H1 (cell line): ENCODE results near the gene WLS. TPM values are rescaled to one million over a fixed set of nuclear protein-coding genes. Genes with fewer than 3 reads are reported as not detected.

Experiments
- CTCF ChIA-PET: fragments of 300-600 bp; sonication (Branson Sonifier 250); formaldehyde crosslinking; loops from one replicate; lab custom pipeline; 2021; ENCODE audit not compliant: partially characterized antibody; lab: Charles Lee
- POLR2A ChIA-PET: fragments of 300-600 bp; sonication (Branson Sonifier 250); formaldehyde crosslinking; loops from one replicate; lab custom pipeline; 2021; ENCODE audit warnings: inconsistent platforms; ENCODE audit not compliant: partially characterized antibody; lab: Charles Lee
- DNase-seq, 2 experiments: peaks; one replicate each; pipeline versions ENCODE4 v3.0.0 to v3.0.0-alpha.2; 2010 to 2022; ENCODE audit warnings: low spot score in 2 of 2, low read depth in 1 of 2, mixed read lengths in 1 of 2
- FAIRE-seq: peaks from 2 replicates; lab custom pipeline; 2011; peaks lifted over from hg19 to GRCh38; lab: Jason Lieb, UNC
- H2AFZ ChIP-seq: 2 replicates; pipeline ENCODE4 v1.8.1; 2012; ENCODE audit warnings: low read length, inconsistent platforms
- H2AK5ac ChIP-seq: 2 replicates; pipeline ENCODE4 v1.6.1; 2013; ENCODE audit warnings: low read depth, low read length
- H2BK120ac ChIP-seq: replicated peaks from 2 replicates; pipeline ENCODE3; 2013; ENCODE audit warnings: low read depth, low read length, inconsistent platforms
- H2BK12ac ChIP-seq: 2 replicates; pipeline ENCODE4 v1.6.1; 2013; ENCODE audit warnings: low read depth, low read length
- H2BK15ac ChIP-seq: 2 replicates; pipeline ENCODE4 v1.6.1; 2013; ENCODE audit warnings: low read length
- H2BK20ac ChIP-seq: 2 replicates; pipeline ENCODE4 v1.6.1; 2013; ENCODE audit warnings: low read length
- H2BK5ac ChIP-seq: 2 replicates; pipeline ENCODE4 v1.6.1; 2013; ENCODE audit warnings: low read depth, low read length
- H3K14ac ChIP-seq: 2 replicates; pipeline ENCODE4 v1.6.1; 2013; ENCODE audit warnings: inconsistent platforms; ENCODE audit not compliant: insufficient read length
- H3K18ac ChIP-seq: 2 replicates; pipeline ENCODE4 v1.6.1; 2013; ENCODE audit warnings: low read length; ENCODE audit errors: extremely low read depth
- H3K23ac ChIP-seq: 2 replicates; pipeline ENCODE4 v1.6.1; 2013; ENCODE audit warnings: inconsistent platforms; ENCODE audit not compliant: insufficient read length
- H3K23me2 ChIP-seq: 2 replicates; pipeline ENCODE4 v1.6.1; 2013; ENCODE audit warnings: low read depth, low read length
- H3K27ac ChIP-seq: 2 replicates; pipeline ENCODE4 v1.6.1; 2011; ENCODE audit warnings: low read depth, low read length, inconsistent platforms
- H3K27me3 ChIP-seq, 4 experiments: replicated peaks in 1 of 4; 1 replicate in 1 of 4; 2 replicates in 3 of 4; pipeline versions ENCODE4 v1.6.1 to v1.8.1; 2011 to 2013; ENCODE audit warnings: low read length in 3 of 4, mild to moderate bottlenecking in 3 of 4, inconsistent platforms in 2 of 4, mixed read lengths in 2 of 4, moderate library complexity in 1 of 4; ENCODE audit not compliant: control insufficient read depth in 3 of 4, insufficient read depth in 3 of 4; ENCODE audit errors: extremely low read depth in 1 of 4
- H3K36me3 ChIP-seq, 4 experiments: 2 replicates each; pipeline versions ENCODE4 v1.6.1 to v1.8.1; 2011 to 2013; ENCODE audit warnings: mild to moderate bottlenecking in 4 of 4, low read length in 3 of 4, moderate library complexity in 2 of 4, control low read depth in 1 of 4, inconsistent platforms in 1 of 4; ENCODE audit not compliant: insufficient read depth in 4 of 4, control insufficient read depth in 2 of 4
- H3K4ac ChIP-seq: replicated peaks from 2 replicates; pipeline ENCODE3; 2013; ENCODE audit warnings: low read length, low read depth, mixed read lengths, inconsistent platforms; ENCODE audit not compliant: insufficient read length
- H3K4me1 ChIP-seq, 4 experiments: replicated peaks in 1 of 4; 1 replicate in 1 of 4; 2 replicates in 3 of 4; pipeline versions ENCODE4 v1.6.1 to v1.8.1; 2011 to 2013; ENCODE audit warnings: low read length in 3 of 4, inconsistent platforms in 2 of 4, mixed read lengths in 1 of 4; ENCODE audit not compliant: insufficient read depth in 4 of 4, control insufficient read depth in 3 of 4
- H3K4me2 ChIP-seq, 2 experiments: 2 replicates each; pipeline versions ENCODE4 v1.6.1 to v1.8.1; 2011 to 2013; ENCODE audit warnings: low read depth in 2 of 2, low read length in 2 of 2, control low read depth in 1 of 2, inconsistent platforms in 1 of 2, mild to moderate bottlenecking in 1 of 2; ENCODE audit not compliant: insufficient read depth in 1 of 2
- H3K4me3 ChIP-seq, 4 experiments: fragments of 200-600, 300-600 bp in 1 of 4; sonication (generic), shearing (Covaris generic), sonication (Bioruptor Twin) in 1 of 4; 2 replicates each; pipeline versions ENCODE4 v1.5.1 to v1.8.1; 2011 to 2016; ENCODE audit warnings: low read length in 4 of 4, low read depth in 3 of 4, control low read depth in 2 of 4, inconsistent platforms in 2 of 4, mild to moderate bottlenecking in 2 of 4, mixed read lengths in 1 of 4, moderate library complexity in 1 of 4; ENCODE audit not compliant: insufficient read depth in 2 of 4; ENCODE audit errors: extremely low read depth in 1 of 4
- H3K56ac ChIP-seq: replicated peaks from 2 replicates; pipeline ENCODE3; 2013; ENCODE audit warnings: low read depth, mild to moderate bottlenecking, mixed read lengths, low read length, inconsistent platforms; ENCODE audit not compliant: insufficient read length
- H3K79me1 ChIP-seq: 2 replicates; pipeline ENCODE4 v1.6.1; 2013; ENCODE audit warnings: low read depth, low read length, control low read depth
- H3K79me2 ChIP-seq, 2 experiments: 2 replicates each; pipeline versions ENCODE4 v1.6.1 to v1.8.1; 2012 to 2013; ENCODE audit warnings: low read length in 2 of 2, mild to moderate bottlenecking in 2 of 2, inconsistent platforms in 1 of 2; ENCODE audit not compliant: insufficient read depth in 2 of 2, control insufficient read depth in 1 of 2
- H3K9ac ChIP-seq, 4 experiments: replicated peaks in 1 of 4; 1 replicate in 1 of 4; 2 replicates in 3 of 4; pipeline versions ENCODE4 v1.6.1 to v1.8.1; 2011 to 2013; ENCODE audit warnings: low read depth in 3 of 4, low read length in 3 of 4, control low read depth in 2 of 4, mild to moderate bottlenecking in 2 of 4, moderate library complexity in 2 of 4, inconsistent platforms in 1 of 4; ENCODE audit errors: extremely low read depth in 1 of 4
- H3K9me3 ChIP-seq, 2 experiments: 2 replicates each; pipeline versions ENCODE4 v1.6.1 to v1.8.1; 2012 to 2013; ENCODE audit warnings: mild to moderate bottlenecking in 2 of 2, moderate library complexity in 2 of 2, control low read depth in 1 of 2, inconsistent platforms in 1 of 2, low read depth in 1 of 2, low read length in 1 of 2, mixed read lengths in 1 of 2; ENCODE audit not compliant: insufficient read depth in 2 of 2
- H4K20me1 ChIP-seq, 2 experiments: replicated peaks in 1 of 2; 2 replicates each; pipeline versions ENCODE3 to v1.8.1; 2011 to 2013; ENCODE audit warnings: inconsistent platforms in 2 of 2, low read length in 2 of 2, mild to moderate bottlenecking in 1 of 2; ENCODE audit not compliant: insufficient read depth in 2 of 2, control insufficient read depth in 1 of 2
- H4K5ac ChIP-seq: 2 replicates; pipeline ENCODE4 v1.6.1; 2013; ENCODE audit warnings: low read length, low read depth, mixed read lengths, inconsistent platforms; ENCODE audit not compliant: insufficient read length
- H4K8ac ChIP-seq: 2 replicates; pipeline ENCODE4 v1.8.0; 2013; ENCODE audit warnings: mild to moderate bottlenecking, moderate library complexity, low read length, inconsistent platforms; ENCODE audit not compliant: insufficient read depth; ENCODE audit errors: extremely low read depth
- H4K91ac ChIP-seq: replicated peaks from 2 replicates; pipeline ENCODE3; 2013; ENCODE audit warnings: low read length, mixed read lengths, inconsistent platforms; ENCODE audit not compliant: insufficient read length
- GABPA ChIP-seq: IDR thresholded peaks from 2 replicates; pipeline ENCODE4 v1.6.1; 2011; ENCODE audit warnings: mild to moderate bottlenecking, low read length, moderate library complexity, borderline replicate concordance; ENCODE audit not compliant: insufficient read depth
- GTF2F1 ChIP-seq: IDR thresholded peaks from 2 replicates; pipeline ENCODE4 v1.6.1; 2012; ENCODE audit warnings: low read depth, low read length, improper control_type of control experiment, borderline replicate concordance
- JUN ChIP-seq: IDR thresholded peaks from 2 replicates; pipeline ENCODE4 v1.6.1; 2011; ENCODE audit warnings: low read depth, mild to moderate bottlenecking, improper control_type of control experiment, low read length
- JUND ChIP-seq: IDR thresholded peaks from 2 replicates; pipeline ENCODE4 v1.6.1; 2011; ENCODE audit warnings: mild to moderate bottlenecking, improper control_type of control experiment, low read length
- POU5F1 ChIP-seq: IDR thresholded peaks from 2 replicates; pipeline ENCODE4 v1.6.1; 2011; ENCODE audit warnings: low read depth, mild to moderate bottlenecking, low read length, moderate library complexity
- TBP ChIP-seq: IDR thresholded peaks from 2 replicates; pipeline ENCODE4 v1.6.1; 2011; ENCODE audit warnings: low read depth, low read length, improper control_type of control experiment
- WGBS, 2 experiments: shearing (Covaris generic) in 1 of 2; methylation state at CpG; one replicate each; pipeline versions ENCODE4 v1.1.6 to v1.1.7; 2013 to 2015; ENCODE audit warnings: low lambda C conversion rate in 2 of 2, mixed read lengths in 2 of 2, inconsistent platforms in 1 of 2, low coverage in 1 of 2, missing lambda C conversion rate in 1 of 2; ENCODE audit not compliant: insufficient replicate concordance in 2 of 2, insufficient coverage in 1 of 2, insufficient read length in 1 of 2; ENCODE audit errors: extremely low coverage in 1 of 2, missing lambda C conversion rate in 1 of 2; 5-methylcytosine and 5-hydroxymethylcytosine counted together
- polyA plus RNA-seq, 7 experiments: library from polyadenylated mRNA; depleted of rRNA in 3 of 7; stranded (reverse) in 5 of 7; unstranded in 2 of 7; fragments of >200 nt in 5 of 7; fragments of 200-250 nt in 2 of 7; gene quantifications; 1 replicate in 5 of 7; 2 replicates in 1 of 7; 4 replicates in 1 of 7; pipeline versions ENCODE4 v1.2.1 to v1.2.3, GENCODE V29; 2011 to 2013; ENCODE audit warnings: missing spikeins in 2 of 7, mixed read lengths in 2 of 7
- total RNA-seq: library from RNA; stranded (reverse); fragmentation: NEBNext Ultra II Directional; extraction: Animal tissue kit (Norgen Biotek cat#: 25700); gene quantifications from 2 replicates; pipeline ENCODE4 v1.2.1, GENCODE V29; 2021
- TF ChIP-seq, protein P1 (sequence below): IDR thresholded peaks from 2 replicates; pipeline ENCODE4 v1.6.1; 2011; ENCODE audit warnings: low read length, improper control_type of control experiment
- TF ChIP-seq, protein P2 (sequence below): IDR thresholded peaks from 2 replicates; pipeline ENCODE4 v1.6.1; 2012; ENCODE audit warnings: inconsistent platforms
- TF ChIP-seq, protein P3 (sequence below), 3 experiments: IDR thresholded peaks; 1 replicate in 2 of 3; 2 replicates in 1 of 3; pipeline versions ENCODE4 v1.5.1 to v1.6.1; 2011; ENCODE audit warnings: low read length in 3 of 3, mild to moderate bottlenecking in 3 of 3, inconsistent platforms in 2 of 3, low read depth in 1 of 3, moderate library complexity in 1 of 3; ENCODE audit not compliant: insufficient read depth in 1 of 3; ENCODE audit errors: control extremely low read depth in 1 of 3

WLS gene
- total and polyA plus RNA-seq, 2 of the 8 experiments (the other 6 are each of a cell fraction or from before 2014, with no cell fraction given) = 1.2 to 2.7 TPM

DNA sequence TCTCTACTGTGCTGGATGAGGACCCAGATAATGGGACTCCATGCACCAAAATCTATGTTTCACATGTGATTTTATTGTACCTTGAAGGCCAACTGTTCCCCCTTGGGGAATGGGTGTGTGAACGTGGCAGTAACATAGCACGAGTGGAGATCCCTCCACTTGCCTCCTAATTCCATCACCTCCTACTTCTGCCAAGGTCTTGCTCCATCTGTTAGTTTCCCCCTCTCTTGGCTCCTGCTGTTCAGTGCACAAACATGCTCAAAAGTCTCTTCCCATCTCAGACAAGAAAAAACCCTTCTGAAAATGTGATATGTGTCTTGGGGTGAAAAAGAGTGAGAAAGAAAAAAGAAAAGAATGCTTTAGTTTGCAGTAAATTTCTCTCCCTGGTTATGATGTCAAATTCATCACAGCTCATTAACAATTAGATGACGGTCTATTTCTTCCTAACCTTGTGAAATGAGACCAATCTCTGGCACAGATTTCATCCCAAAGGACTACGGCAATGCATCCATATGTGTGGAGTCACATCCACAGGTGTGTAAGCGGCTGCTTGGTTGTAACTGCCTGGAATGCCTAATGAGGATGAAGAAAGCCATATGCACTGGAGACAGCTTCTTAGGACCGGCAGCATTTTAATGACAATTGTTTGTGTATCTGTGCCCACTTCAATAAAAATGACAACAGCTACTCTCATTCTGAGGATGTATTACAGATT, 102.6 kb downstream of the WLS start:
- H3K18ac ChIP-seq = no peak overlapping the region
- peaks cover 0 to 4% (median 0%) of the 10 kb centered on the region in 4 experiments; a peak in 2 of 7 replicates for H3K4me1 ChIP-seq
- no peaks in the 10 kb centered on the region for H4K20me1 ChIP-seq
- no peak overlapping the region for H3K4me3 ChIP-seq
- 91% methylated on average over 6 of the region's 6 CpGs; no CpG with 5 or more reads in 1 of the 2 experiments for WGBS, 2 experiments
- H2BK20ac ChIP-seq = no peak overlapping the region
- ChIA-PET CTCF (interaction anchor here (0.6 to 6.3 kb wide), 11 partner anchors 8 to 313 kb away, joined by 3 to 38 read pairs (median 5); no protein-coding TSS in a partner anchor), POLR2A (no interaction called here)
- H4K8ac ChIP-seq = no peak overlapping the region
- FAIRE-seq (no peak), DNase-seq (no peak)
- no peak overlapping the region for H2BK5ac ChIP-seq
- H2BK120ac ChIP-seq = no peak overlapping the region
- no peak overlapping the region for H2BK15ac ChIP-seq
- no peak overlapping the region for H2AK5ac ChIP-seq
- no peaks in the 10 kb centered on the region for H3K23me2 ChIP-seq
- no peak overlapping the region for H2BK12ac ChIP-seq
- H3K56ac ChIP-seq = no peak overlapping the region
- H3K4me2 ChIP-seq = no peak overlapping the region
- no peak overlapping the region for H3K23ac ChIP-seq
- H2AFZ ChIP-seq = no peak overlapping the region
- no peaks in the 10 kb centered on the region for H3K36me3 ChIP-seq
- no peak overlapping the region for H3K14ac ChIP-seq
- H3K27me3 ChIP-seq = no peaks in the 10 kb centered on the region
- no peak overlapping the region for H3K27ac ChIP-seq
- H3K79me2 ChIP-seq = no peaks in the 10 kb centered on the region
- H3K9ac ChIP-seq = no peak overlapping the region
- H3K4ac ChIP-seq = no peak overlapping the region
- no peaks in the 10 kb centered on the region for H3K9me3 ChIP-seq
- H4K91ac ChIP-seq = no peak overlapping the region
- no peak overlapping the region for H4K5ac ChIP-seq
- H3K79me1 ChIP-seq = no peaks in the 10 kb centered on the region
- TF ChIP-seq TBP (no peak), JUN (no peak), JUND (no peak), GTF2F1 (no peak), POU5F1 (no peak), GABPA (no peak)
- TF ChIP-seq, protein P1, sequence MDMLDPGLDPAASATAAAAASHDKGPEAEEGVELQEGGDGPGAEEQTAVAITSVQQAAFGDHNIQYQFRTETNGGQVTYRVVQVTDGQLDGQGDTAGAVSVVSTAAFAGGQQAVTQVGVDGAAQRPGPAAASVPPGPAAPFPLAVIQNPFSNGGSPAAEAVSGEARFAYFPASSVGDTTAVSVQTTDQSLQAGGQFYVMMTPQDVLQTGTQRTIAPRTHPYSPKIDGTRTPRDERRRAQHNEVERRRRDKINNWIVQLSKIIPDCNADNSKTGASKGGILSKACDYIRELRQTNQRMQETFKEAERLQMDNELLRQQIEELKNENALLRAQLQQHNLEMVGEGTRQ = no peak
- TF ChIP-seq, protein P2, sequence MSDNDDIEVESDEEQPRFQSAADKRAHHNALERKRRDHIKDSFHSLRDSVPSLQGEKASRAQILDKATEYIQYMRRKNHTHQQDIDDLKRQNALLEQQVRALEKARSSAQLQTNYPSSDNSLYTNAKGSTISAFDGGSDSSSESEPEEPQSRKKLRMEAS = no peak
- TF ChIP-seq, protein P3, sequence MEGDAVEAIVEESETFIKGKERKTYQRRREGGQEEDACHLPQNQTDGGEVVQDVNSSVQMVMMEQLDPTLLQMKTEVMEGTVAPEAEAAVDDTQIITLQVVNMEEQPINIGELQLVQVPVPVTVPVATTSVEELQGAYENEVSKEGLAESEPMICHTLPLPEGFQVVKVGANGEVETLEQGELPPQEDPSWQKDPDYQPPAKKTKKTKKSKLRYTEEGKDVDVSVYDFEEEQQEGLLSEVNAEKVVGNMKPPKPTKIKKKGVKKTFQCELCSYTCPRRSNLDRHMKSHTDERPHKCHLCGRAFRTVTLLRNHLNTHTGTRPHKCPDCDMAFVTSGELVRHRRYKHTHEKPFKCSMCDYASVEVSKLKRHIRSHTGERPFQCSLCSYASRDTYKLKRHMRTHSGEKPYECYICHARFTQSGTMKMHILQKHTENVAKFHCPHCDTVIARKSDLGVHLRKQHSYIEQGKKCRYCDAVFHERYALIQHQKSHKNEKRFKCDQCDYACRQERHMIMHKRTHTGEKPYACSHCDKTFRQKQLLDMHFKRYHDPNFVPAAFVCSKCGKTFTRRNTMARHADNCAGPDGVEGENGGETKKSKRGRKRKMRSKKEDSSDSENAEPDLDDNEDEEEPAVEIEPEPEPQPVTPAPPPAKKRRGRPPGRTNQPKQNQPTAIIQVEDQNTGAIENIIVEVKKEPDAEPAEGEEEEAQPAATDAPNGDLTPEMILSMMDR (IDR thresholded peaks at IDR 0.05; ENCODE audit: control extremely low read depth in 1 of 3, insufficient read depth in 1 of 3, low read depth in 1 of 3, low read length in 3 of 3) = no peak
